NCI-H2029 treated with DMSO at 0.1 percent for 48 hours (cell line): ENCODE results near the gene HIP1R.
"Not testable (repeated sequence)": the region's sequence is repeated elsewhere in the genome, so short reads cannot be mapped to it uniquely, and the experiment has no call there.

Experiments used
- DNase-seq: peaks from one replicate; lab custom pipeline; 2025; lab: John Stamatoyannopoulos, UW

Gene HIP1R, protein sequence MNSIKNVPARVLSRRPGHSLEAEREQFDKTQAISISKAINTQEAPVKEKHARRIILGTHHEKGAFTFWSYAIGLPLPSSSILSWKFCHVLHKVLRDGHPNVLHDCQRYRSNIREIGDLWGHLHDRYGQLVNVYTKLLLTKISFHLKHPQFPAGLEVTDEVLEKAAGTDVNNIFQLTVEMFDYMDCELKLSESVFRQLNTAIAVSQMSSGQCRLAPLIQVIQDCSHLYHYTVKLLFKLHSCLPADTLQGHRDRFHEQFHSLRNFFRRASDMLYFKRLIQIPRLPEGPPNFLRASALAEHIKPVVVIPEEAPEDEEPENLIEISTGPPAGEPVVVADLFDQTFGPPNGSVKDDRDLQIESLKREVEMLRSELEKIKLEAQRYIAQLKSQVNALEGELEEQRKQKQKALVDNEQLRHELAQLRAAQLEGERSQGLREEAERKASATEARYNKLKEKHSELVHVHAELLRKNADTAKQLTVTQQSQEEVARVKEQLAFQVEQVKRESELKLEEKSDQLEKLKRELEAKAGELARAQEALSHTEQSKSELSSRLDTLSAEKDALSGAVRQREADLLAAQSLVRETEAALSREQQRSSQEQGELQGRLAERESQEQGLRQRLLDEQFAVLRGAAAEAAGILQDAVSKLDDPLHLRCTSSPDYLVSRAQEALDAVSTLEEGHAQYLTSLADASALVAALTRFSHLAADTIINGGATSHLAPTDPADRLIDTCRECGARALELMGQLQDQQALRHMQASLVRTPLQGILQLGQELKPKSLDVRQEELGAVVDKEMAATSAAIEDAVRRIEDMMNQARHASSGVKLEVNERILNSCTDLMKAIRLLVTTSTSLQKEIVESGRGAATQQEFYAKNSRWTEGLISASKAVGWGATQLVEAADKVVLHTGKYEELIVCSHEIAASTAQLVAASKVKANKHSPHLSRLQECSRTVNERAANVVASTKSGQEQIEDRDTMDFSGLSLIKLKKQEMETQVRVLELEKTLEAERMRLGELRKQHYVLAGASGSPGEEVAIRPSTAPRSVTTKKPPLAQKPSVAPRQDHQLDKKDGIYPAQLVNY

DNA sequence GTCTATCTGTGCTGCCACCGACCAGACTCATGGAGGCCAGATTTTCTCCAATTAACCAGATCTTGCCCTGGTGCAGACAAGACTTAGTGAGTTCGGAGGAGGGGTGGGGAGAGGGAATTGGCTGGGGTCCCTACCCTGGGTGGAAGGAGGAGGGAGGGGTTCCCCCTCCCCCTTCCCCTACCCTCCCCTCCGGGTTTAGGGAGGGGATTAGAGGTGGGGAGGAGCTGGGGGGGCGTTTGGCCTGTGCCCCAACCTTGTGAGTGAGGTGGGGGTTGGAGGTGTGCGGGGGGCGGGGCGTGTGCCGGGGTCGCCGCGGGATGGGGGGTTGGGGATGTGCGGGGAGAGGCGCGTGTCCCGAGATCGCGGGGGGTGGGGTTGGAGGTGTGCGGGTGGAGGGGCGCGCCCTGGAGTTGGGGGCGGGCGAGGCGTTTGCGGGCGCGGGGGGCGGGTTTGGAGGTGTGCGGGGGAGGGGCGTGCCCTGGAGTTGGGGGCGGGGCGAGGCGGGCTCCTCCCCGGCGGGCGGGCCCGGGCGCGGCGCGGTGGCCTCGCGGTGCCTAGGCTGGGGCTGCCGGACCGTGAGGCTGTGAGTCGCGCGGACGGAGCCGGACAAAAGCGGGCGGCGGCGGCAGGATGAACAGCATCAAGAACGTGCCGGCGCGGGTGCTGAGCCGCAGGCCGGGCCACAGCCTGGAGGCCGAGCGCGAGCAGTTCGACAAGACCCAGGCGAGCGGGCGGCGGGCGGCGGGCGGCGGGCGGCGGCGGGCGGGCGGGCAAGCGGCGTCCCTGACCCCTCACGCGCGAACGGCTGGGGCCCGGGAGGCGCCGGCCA, at the start of gene HIP1R:
HIP1R (plus strand) TSS at position 537 of the 829 bp plus-strand sequence; CDS start at position 631, 94 bp downstream.
- no peak for DNase-seq

DNA sequence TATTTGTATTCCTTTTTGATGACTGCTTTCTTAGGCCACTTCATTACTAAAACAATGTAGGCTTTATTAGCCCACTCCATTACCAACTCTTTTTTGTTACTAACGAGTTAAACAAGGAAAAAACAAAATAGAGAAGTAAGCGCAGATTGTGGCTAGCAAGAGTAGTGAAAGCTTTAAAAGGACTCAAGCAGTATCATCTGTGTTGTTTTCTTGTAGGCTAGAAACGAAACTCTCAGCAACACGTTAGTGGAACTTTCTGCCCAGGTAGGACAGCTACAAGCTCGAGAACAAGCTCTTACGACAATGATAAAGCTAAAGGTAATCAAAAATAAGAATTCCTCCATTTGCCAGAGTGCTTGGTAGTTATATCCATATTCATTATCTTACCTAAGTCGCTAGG, 49.8 kb upstream of the HIP1R start:
- DNase-seq, result no peak

- DNase-seq, result no peak
These were observed 46.9 kb upstream of the HIP1R start for GRCh38 chr12:122788387-122788786.

DNA sequence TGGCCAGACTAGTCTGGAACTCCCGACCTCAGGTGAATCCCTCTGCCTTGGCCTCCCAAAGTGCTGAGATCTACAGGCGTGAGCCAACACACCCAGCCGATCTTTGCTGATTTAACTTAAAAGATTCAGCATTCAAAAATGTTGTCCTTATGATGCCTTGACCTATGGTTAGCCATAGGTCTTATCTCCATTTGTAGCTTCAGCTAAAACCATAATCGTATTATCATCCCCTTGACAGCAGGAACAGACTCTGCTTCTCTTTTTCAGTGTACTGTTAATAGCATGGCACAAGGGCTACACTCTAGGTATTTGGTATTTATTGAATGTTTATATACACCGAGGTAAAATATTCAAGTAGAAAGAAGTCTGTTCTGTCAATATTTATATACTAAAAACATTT, 45.6 kb upstream of the HIP1R start:
- DNase-seq, result no peak

DNA sequence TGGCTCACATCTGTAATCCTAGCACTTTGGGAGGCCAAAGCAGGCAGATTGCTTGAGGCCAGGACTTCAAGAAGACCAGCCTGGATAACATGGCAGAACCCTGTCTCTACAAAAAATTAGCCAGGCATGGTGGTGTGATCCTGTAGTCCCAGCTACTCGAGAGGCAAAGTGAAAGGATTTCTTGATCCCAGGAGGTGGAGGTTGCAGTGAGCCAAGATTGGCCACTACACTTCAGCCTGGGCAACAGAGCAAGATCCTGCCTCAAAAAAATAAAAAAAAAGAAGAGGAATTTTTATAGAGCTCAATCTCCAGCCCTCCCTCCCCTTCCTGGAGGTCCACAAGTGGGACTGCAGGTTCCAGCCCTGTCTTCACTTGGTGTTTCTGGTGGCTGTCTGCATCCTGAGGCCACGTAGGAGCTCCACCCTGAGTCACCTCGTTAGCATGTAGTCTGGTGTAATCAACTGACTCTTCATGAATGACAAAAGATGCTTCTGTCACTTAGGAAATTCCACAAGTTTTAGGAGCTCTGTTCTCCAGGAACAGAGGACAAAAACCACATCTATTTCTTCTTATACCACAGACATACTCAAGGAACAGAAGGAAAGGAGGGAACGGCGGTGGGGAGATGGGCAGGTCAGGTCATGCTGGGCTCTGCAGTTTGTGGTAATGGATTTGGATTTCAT, 44.7 kb upstream of the HIP1R start:
- no peak for DNase-seq

DNA sequence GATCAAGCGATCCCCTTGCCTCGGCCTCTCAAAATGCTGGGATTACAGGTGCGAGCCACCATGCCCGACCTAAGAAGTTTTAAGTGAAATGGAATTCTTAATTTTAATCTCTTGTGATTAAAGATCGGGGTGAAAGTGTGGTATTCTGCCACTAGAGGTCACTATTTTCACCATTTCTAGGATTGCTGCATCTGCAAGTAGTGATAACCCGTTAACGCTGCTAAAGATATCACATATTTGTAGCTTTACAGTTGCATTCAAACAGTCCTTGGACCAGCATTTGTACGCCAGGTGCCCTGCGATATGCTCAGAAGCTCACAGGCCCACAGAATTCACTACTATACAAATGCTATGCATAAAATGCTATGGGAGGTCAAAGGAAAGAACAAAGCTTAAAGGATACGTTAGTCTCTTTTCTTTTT, 41.6 kb upstream of the HIP1R start:
- DNase-seq, result peak; percentile 85

GRCh38 chr12:122795807-122796206, 39.5 kb upstream of the HIP1R start:
- no peak for DNase-seq

DNA sequence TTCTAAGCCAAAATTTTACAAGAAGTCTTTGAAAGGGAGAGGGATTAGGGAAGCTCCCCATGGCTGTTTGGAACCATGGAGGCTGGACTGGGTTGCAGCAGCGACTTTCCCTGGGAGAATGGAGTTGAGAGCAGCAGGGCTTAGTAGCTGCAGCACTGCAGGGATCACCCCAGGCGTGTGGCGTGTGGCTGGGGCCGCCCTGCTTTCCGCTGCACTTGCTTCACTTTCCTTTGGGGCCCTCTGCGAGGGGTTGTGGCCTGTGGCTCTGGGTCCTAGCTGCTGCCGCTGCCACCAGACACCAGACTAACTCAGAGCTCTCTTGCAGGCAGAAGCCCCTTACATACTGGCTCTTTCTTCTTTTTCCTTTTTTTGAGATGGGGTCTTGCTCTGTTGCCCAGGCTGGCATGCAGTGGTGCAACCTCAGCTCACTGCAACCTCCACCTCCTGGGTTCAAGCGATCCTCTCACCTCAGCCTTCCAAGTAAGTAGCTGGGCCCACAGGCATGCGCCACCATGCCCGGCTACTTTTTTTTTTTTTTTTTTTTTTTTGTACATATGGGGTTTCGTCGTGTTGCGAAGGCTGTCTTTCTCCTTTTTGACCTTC, 35.5 kb upstream of the HIP1R start:
- no peak for DNase-seq

- no peak for DNase-seq
These were observed 31.3 kb upstream of the HIP1R start for GRCh38 chr12:122803937-122804336.

DNA sequence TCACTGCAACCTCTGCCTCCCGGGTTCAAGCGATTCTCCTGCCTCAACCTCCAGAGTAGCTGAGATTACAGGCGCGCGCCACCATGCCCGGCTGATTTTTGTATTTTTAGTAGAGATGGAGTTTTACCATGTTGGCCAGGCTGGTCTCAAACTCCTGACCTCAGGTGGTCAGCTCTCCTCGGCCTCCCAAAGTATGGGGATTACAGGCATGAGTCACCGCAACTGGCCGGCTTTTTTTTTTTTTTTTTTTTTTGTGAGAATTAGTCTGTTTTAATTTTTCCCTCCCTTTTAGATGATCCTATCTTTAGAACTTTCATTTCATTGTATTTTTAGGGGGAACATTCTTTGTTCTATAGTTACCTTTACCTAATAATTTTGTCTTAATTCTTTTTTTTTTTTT, 30.3 kb upstream of the HIP1R start:
- DNase-seq, result not testable (repeated sequence)

- no peak for DNase-seq
These were observed 27.6 kb upstream of the HIP1R start for GRCh38 chr12:122807651-122808050.

DNA sequence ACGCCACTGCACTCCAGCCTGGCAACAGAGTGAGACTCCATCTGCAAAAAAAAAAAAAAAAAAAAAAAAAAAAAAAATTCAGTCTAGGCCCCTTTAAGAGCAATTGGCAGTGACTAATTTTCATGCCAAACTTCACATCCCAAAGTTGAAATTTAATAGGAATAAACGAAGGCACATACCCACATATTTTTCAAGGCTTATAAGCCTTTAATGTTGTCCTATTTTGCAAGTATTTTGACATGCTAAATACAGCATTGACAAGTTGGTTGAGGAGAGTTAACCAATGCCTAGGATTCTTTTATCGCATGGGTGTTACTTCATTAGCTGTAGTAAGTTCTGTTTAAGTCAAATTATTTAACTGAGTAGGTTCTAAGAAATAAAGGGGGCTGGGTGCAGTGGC, 23.5 kb upstream of the HIP1R start:
- no peak for DNase-seq

DNA sequence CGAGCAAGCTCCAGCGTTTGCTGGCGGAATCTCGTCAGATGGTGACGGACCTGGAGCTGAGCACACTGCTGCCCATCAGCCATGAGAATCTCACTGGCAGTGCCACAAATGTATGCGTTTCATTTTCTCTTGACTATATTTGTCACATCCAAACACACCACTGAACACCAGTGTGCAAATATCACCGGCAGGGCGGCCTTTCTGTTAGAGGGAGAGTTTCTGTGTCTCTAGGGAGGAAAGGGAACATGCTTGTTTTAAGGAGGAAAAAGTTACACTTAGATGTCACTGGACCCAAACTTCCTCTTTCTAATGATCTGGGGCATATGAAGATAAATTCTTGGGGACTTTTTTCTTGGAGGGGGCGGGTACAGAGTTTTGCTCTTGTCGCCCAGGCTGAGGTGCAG, 21.9 kb upstream of the HIP1R start:
- DNase-seq, result no peak

- DNase-seq, result no peak
These were observed 16.0 kb upstream of the HIP1R start for GRCh38 chr12:122819209-122819785.

- no peak for DNase-seq
These were observed 15.1 kb upstream of the HIP1R start for GRCh38 chr12:122820138-122820537.

- no peak for DNase-seq
These were observed 14.4 kb upstream of the HIP1R start for GRCh38 chr12:122820838-122821271.

DNA sequence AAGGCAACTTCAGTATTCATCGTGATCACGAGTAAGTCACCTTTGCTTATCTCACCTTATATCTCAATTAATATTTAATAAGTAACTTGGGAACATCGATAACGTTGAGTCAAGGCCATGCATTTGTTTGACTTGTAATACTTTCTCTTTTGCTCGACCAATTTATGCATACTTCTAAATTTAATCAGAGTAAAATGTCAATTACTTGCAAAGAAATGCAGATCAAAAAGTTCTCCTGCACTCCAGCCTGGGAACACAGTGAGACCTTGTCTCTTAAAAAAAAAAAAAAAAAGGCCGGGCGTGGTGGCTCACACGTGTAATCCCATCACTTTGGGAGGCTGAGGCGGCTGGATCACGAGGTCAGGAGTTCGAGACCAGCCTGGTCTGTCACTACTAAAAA, 11.8 kb upstream of the HIP1R start:
- DNase-seq, result no peak

DNA sequence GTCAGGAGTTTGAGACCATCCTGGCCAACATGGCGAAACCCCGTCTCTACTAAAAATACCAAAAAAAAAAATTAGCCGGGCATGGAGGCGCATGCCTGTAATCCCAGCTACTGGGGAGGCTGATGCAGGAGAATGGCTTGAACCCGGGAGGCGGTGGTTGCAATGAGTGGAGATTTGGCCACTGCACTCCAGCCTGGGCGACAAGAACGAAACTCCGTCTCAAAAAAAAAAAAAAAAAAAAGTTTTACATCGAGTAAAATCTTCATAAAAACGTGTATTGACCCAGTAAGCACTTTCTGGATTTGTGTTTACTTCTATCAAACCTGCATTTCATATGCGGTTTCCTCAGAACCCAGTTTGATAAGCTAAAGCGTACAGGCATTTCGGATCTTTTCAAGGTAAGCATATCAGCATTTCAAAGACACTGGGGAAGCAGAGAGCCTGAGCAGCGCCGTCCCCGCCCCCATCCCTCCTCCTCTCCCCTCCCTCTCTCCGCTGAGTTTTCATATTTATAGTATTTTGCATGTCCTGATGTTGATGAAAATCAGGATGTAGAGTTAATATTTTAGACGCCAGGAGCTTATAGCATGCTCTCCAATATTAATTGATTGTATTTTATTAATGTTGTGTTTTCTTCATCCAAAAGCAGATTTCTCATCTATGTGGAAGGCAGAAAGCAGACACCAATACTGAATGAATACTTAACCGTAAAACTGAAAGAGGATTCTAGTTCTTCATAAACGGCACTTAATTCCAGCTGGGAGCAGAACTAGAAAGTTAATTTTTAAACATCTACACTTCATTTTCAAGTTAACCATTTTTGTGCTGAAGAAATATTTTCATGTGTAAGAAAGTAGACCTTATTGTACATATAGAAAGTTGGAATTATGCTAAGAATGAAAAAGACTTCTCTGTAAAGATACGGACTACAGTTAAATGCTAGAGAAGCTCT, 9.2 kb upstream of the HIP1R start:
- DNase-seq, result no peak

- no peak for DNase-seq
These were observed 8.0 kb upstream of the HIP1R start for GRCh38 chr12:122827258-122827657.
